ENCODE measurements around the gene GGCX.

GGCX gene

GRCh38 chr2:85575739-85576138, 14.4 kb upstream of the GGCX start:
- H4K20me1 ChIP-seq (ENCODE audit: insufficient read depth, low read length) = no peaks in the 10 kb centered on the region
- no peaks in the 10 kb centered on the region for H3F3A ChIP-seq (ENCODE audit: insufficient read depth, low read length)
- TF ChIP-seq CTCF (IDR thresholded peaks at IDR 0.05; ENCODE audit: low read length) (no peak), EZH2 (optimal IDR thresholded peaks at IDR 0.05; ENCODE audit: low read depth, low read length) (no peak), EZH2phosphoT487 (IDR thresholded peaks at IDR 0.05; ENCODE audit: low read length) (no peak)
- no peak for DNase-seq
- H3K27me3 ChIP-seq (replicated peaks; ENCODE audit: insufficient read depth, low read length) = peaks cover 5% of the 10 kb centered on the region
- no peak overlapping the region for H3K4me2 ChIP-seq (ENCODE audit: low read depth, low read length)
- H3K9me2 ChIP-seq (replicated peaks; ENCODE audit: insufficient read depth, low read length) = no peaks in the 10 kb centered on the region
- no peak overlapping the region for H3K4me3 ChIP-seq (ENCODE audit: low read length)
- no peak overlapping the region for H2AFZ ChIP-seq (ENCODE audit: low read length)
- no peaks in the 10 kb centered on the region for H3K36me3 ChIP-seq (replicated peaks; ENCODE audit: insufficient read depth, low read length)
- no peak overlapping the region for H3K9ac ChIP-seq (ENCODE audit: low read length)
- peaks cover 32% of the 10 kb centered on the region for H3K79me2 ChIP-seq (ENCODE audit: low read length)
- no peaks in the 10 kb centered on the region for H3K9me3 ChIP-seq (replicated peaks; ENCODE audit: insufficient read depth, low read length)
- no peak overlapping the region for H3K27ac ChIP-seq (ENCODE audit: low read length)
- H3K4me1 ChIP-seq (ENCODE audit: low read length) = peaks cover 11% of the 10 kb centered on the region; the same call in 1 of the 2 replicates

- peaks cover 6% of the 10 kb centered on the region for H3K27me3 ChIP-seq (replicated peaks; ENCODE audit: insufficient read depth, low read length)
- H3K4me2 ChIP-seq (ENCODE audit: low read depth, low read length) = no peak overlapping the region
- no peak overlapping the region for H3K27ac ChIP-seq (ENCODE audit: low read length)
- no peaks in the 10 kb centered on the region for H3F3A ChIP-seq (ENCODE audit: insufficient read depth, low read length)
- no peak for DNase-seq
- H3K9ac ChIP-seq (ENCODE audit: low read length) = no peak overlapping the region
- no peaks in the 10 kb centered on the region for H3K79me2 ChIP-seq (ENCODE audit: low read length)
- no peak for TF ChIP-seq CTCF (IDR thresholded peaks at IDR 0.05; ENCODE audit: low read length)
- TF ChIP-seq EZH2 (optimal IDR thresholded peaks at IDR 0.05; ENCODE audit: low read depth, low read length) = no peak
- TF ChIP-seq EZH2phosphoT487 (IDR thresholded peaks at IDR 0.05; ENCODE audit: low read length) = no peak
- no peak overlapping the region for H2AFZ ChIP-seq (ENCODE audit: low read length)
- H3K4me3 ChIP-seq (ENCODE audit: low read length) = no peak overlapping the region
- no peaks in the 10 kb centered on the region for H3K9me3 ChIP-seq (replicated peaks; ENCODE audit: insufficient read depth, low read length)
- no peaks in the 10 kb centered on the region for H3K36me3 ChIP-seq (replicated peaks; ENCODE audit: insufficient read depth, low read length)
- H3K9me2 ChIP-seq (replicated peaks; ENCODE audit: insufficient read depth, low read length) = no peaks in the 10 kb centered on the region
- H4K20me1 ChIP-seq (ENCODE audit: insufficient read depth, low read length) = no peaks in the 10 kb centered on the region
- H3K4me1 ChIP-seq (ENCODE audit: low read length) = no peaks in the 10 kb centered on the region
Measured at GRCh38 chr2:85566265-85566664, 5.0 kb upstream of the GGCX start.

GRCh38 chr2:85564144-85564563, 2.9 kb upstream of the GGCX start:
- no peak overlapping the region for H2AFZ ChIP-seq (ENCODE audit: low read length)
- no peak overlapping the region for H3K9ac ChIP-seq (ENCODE audit: low read length)

More at GRCh38 chr2:85564144-85564563, 2.9 kb upstream of the GGCX start:
- Histone ChIP-seq H3K4me1 (ENCODE audit: low read length) (no peaks in the 10 kb centered on the region), H3K9me2 (replicated peaks; ENCODE audit: insufficient read depth, low read length) (no peaks in the 10 kb centered on the region), H3K9me3 (replicated peaks; ENCODE audit: insufficient read depth, low read length) (no peaks in the 10 kb centered on the region), H3K36me3 (replicated peaks; ENCODE audit: insufficient read depth, low read length) (no peaks in the 10 kb centered on the region), H3K4me3 (ENCODE audit: low read length) (no peak overlapping the region), H3K27me3 (replicated peaks; ENCODE audit: insufficient read depth, low read length) (no peaks in the 10 kb centered on the region), H3K27ac (ENCODE audit: low read length) (no peak overlapping the region), H3K4me2 (ENCODE audit: low read depth, low read length) (no peak overlapping the region), H3F3A (ENCODE audit: insufficient read depth, low read length) (no peaks in the 10 kb centered on the region), H3K79me2 (ENCODE audit: low read length) (peaks cover 16% of the 10 kb centered on the region), H4K20me1 (ENCODE audit: insufficient read depth, low read length) (no peaks in the 10 kb centered on the region)
- DNase-seq = no peak
- no peak for TF ChIP-seq EZH2 (optimal IDR thresholded peaks at IDR 0.05; ENCODE audit: low read depth, low read length)
- TF ChIP-seq EZH2phosphoT487 (IDR thresholded peaks at IDR 0.05; ENCODE audit: low read length) = no peak
- TF ChIP-seq CTCF (IDR thresholded peaks at IDR 0.05; ENCODE audit: low read length) = no peak
